GM23338 (cell line): ENCODE data around the gene PPTC7. TPM values are rescaled to one million over a fixed set of nuclear protein-coding genes. Genes with fewer than 3 reads are reported as not detected.

ENCODE experiments used
- ATAC-seq: fragments of 200-7000 bp; cut with Tn5 transposase; 3 replicates; pipeline ENCODE4 v1.9.1; 2020
- DNase-seq: peaks from one replicate; pipeline ENCODE4 v3.0.0-alpha.2; 2015; ENCODE audit warnings: low spot score
- H2AFZ ChIP-seq: fragments of 200-600 bp; sonication (generic); 2 replicates; pipeline ENCODE4 v1.8.0; 2016; ENCODE audit warnings: antibody characterized with exemption, mild to moderate bottlenecking, moderate library complexity
- H3F3A ChIP-seq: fragments of 200-600 bp; sonication (generic); replicated peaks from 2 replicates; pipeline ENCODE4 v1.8.0; 2017; ENCODE audit warnings: antibody characterized with exemption, mixed run types, low read depth
- H3K27ac ChIP-seq: fragments of 200-600 bp; sonication (generic); 2 replicates; pipeline ENCODE4 v1.6.1; 2016; ENCODE audit warnings: low read depth
- H3K27me3 ChIP-seq: fragments of 200-600 bp; sonication (generic); 2 replicates; pipeline ENCODE4 v1.8.0; 2016; ENCODE audit warnings: mild to moderate bottlenecking, mixed run types, moderate library complexity; ENCODE audit not compliant: insufficient read depth
- H3K36me3 ChIP-seq: fragments of 200-600 bp; sonication (generic); 2 replicates; pipeline ENCODE4 v1.8.0; 2016; ENCODE audit warnings: mild to moderate bottlenecking; ENCODE audit not compliant: insufficient read depth
- H3K4me1 ChIP-seq: fragments of 200-600 bp; sonication (generic); 2 replicates; pipeline ENCODE4 v1.8.0; 2016; ENCODE audit warnings: mild to moderate bottlenecking, moderate library complexity; ENCODE audit not compliant: insufficient read depth
- H3K4me2 ChIP-seq: fragments of 200-600 bp; sonication (generic); 2 replicates; pipeline ENCODE4 v1.7.1; 2017; ENCODE audit warnings: mixed run types
- H3K4me3 ChIP-seq: fragments of 200-600 bp; sonication (generic); 2 replicates; pipeline ENCODE4 v1.6.1; 2016; ENCODE audit warnings: mixed run types
- H3K79me2 ChIP-seq: fragments of 200-600 bp; sonication (generic); replicated peaks from 2 replicates; pipeline ENCODE4 v1.8.0; 2017; ENCODE audit warnings: mild to moderate bottlenecking; ENCODE audit not compliant: insufficient read depth
- H3K9me2 ChIP-seq: fragments of 200-600 bp; sonication (generic); 2 replicates; pipeline ENCODE4 v1.8.0; 2017; ENCODE audit not compliant: insufficient read depth
- H4K20me1 ChIP-seq: fragments of 200-600 bp; sonication (generic); replicated peaks from 2 replicates; pipeline ENCODE4 v1.8.0; 2017; ENCODE audit warnings: mild to moderate bottlenecking; ENCODE audit not compliant: insufficient read depth
- H3K27ac Mint-ChIP-seq: 2 replicates; pipeline ENCODE4 v1.8.0; 2020; ENCODE audit warnings: inconsistent platforms, mild to moderate bottlenecking, moderate library complexity, mixed read lengths
- H3K27me3 Mint-ChIP-seq: 3 replicates; pipeline ENCODE4 v1.8.0; 2022; ENCODE audit warnings: low read depth, mild to moderate bottlenecking, moderate library complexity, mixed read lengths, inconsistent platforms; ENCODE audit not compliant: insufficient read depth, poor library complexity
- H3K36me3 Mint-ChIP-seq: 3 replicates; pipeline ENCODE4 v1.8.0; 2021; ENCODE audit warnings: low read depth, mild to moderate bottlenecking, inconsistent platforms, moderate library complexity, mixed read lengths
- H3K4me1 Mint-ChIP-seq: 3 replicates; pipeline ENCODE4 v1.8.0; 2020; ENCODE audit warnings: mild to moderate bottlenecking, inconsistent platforms, mixed read lengths
- H3K4me3 Mint-ChIP-seq: 3 replicates; pipeline ENCODE4 v1.8.0; 2021; ENCODE audit warnings: moderate library complexity, mild to moderate bottlenecking, inconsistent platforms, mixed read lengths
- H3K9me3 Mint-ChIP-seq: 3 replicates; pipeline ENCODE4 v1.8.0; 2020; ENCODE audit warnings: moderate library complexity, mild to moderate bottlenecking, inconsistent platforms, mixed read lengths
- CREB1 ChIP-seq: fragments of 250-450 bp; sonication (Bioruptor Pico); IDR thresholded peaks from 2 replicates; pipeline ENCODE4 v1.5.0; 2020; ENCODE audit warnings: low read depth, mild to moderate bottlenecking, moderate library complexity
- CTCF ChIP-seq, 2 experiments: fragments of 200-600 bp in 1 of 2; sonication (generic) in 1 of 2; conservative IDR thresholded peaks; 2 replicates each; pipeline versions ENCODE4 v1.5.1 to v1.6.1; 2016 to 2017; ENCODE audit warnings: antibody characterized with exemption in 2 of 2, low read depth in 2 of 2, mild to moderate bottlenecking in 2 of 2, moderate library complexity in 1 of 2
- ETS1 ChIP-seq: IDR thresholded peaks from 2 replicates; pipeline ENCODE4 v1.6.1; 2016; ENCODE audit warnings: antibody characterized with exemption
- EZH2 ChIP-seq: fragments of 200-600 bp; sonication (generic); IDR thresholded peaks from one replicate; pipeline ENCODE4 v1.8.0; 2017; ENCODE audit warnings: antibody characterized with exemption, mild to moderate bottlenecking, low read depth; ENCODE audit not compliant: unreplicated experiment
- EZH2phosphoT487 ChIP-seq: fragments of 200-600 bp; sonication (generic); IDR thresholded peaks from one replicate; pipeline ENCODE4 v1.8.1; 2018; ENCODE audit warnings: antibody characterized with exemption; ENCODE audit not compliant: unreplicated experiment
- JUNB ChIP-seq: IDR thresholded peaks from one replicate; pipeline ENCODE4 v1.6.1; 2016; ENCODE audit warnings: antibody characterized with exemption; ENCODE audit not compliant: unreplicated experiment
- NANOG ChIP-seq: IDR thresholded peaks from 2 replicates; pipeline ENCODE4 v1.6.1; 2016; ENCODE audit warnings: antibody characterized with exemption, borderline replicate concordance
- POLR2AphosphoS5 ChIP-seq: IDR thresholded peaks from 2 replicates; pipeline ENCODE4 v1.6.1; 2016; ENCODE audit warnings: antibody characterized with exemption, low read depth
- ZNF114 ChIP-seq: fragments of 250-450 bp; sonication (Bioruptor Pico); IDR thresholded peaks from 2 replicates; pipeline ENCODE4 v1.5.0; 2020; ENCODE audit warnings: mild to moderate bottlenecking, moderate library complexity
- ZNF331 ChIP-seq: fragments of 250-450 bp; sonication (Bioruptor Pico); IDR thresholded peaks from 2 replicates; pipeline ENCODE4 v1.5.0; 2020; ENCODE audit warnings: low read depth, mild to moderate bottlenecking, moderate library complexity
- polyA plus RNA-seq: library from polyadenylated mRNA; unstranded; fragments of >200 nt; fragmentation: Nextera tagmentation; extraction: Ambion mirVana; gene quantifications from 2 replicates; pipeline ENCODE4 v1.2.1, GENCODE V29; 2016
- total RNA-seq: library from RNA; depleted of rRNA; stranded (reverse); fragments of >200 nt; shearing (Covaris generic); gene quantifications from 2 replicates; pipeline ENCODE4 v1.2.3, GENCODE V29; 2014
- TF ChIP-seq, protein P1 (sequence below): IDR thresholded peaks from one replicate; pipeline ENCODE4 v1.6.1; 2018; ENCODE audit warnings: antibody characterized with exemption; ENCODE audit not compliant: unreplicated experiment

Gene PPTC7
- total and polyA plus RNA-seq, 2 experiments from 2014 or later: 7.5 to 17.5 TPM

- peaks cover 19% of the 10 kb centered on the region for H3K9me3 Mint-ChIP-seq
- H3K27me3 Mint-ChIP-seq: peaks cover 22% of the 10 kb centered on the region
- no peak overlapping the region for H3K27ac Mint-ChIP-seq
- H3K27me3 ChIP-seq: peaks cover 19% of the 10 kb centered on the region
- DNase-seq (no peak), ATAC-seq (no peak)
- no peak overlapping the region for H2AFZ ChIP-seq
- H3K79me2 ChIP-seq: peaks cover 25% of the 10 kb centered on the region
- H3K36me3 ChIP-seq: no peaks in the 10 kb centered on the region
- no peaks in the 10 kb centered on the region for H3F3A ChIP-seq
- H3K4me1 ChIP-seq: peaks cover 6% of the 10 kb centered on the region; the same call in 1 of the 2 replicates
- H3K36me3 Mint-ChIP-seq: peaks cover 11% of the 10 kb centered on the region; the same call in 2 of the 3 replicates
- no peak overlapping the region for H3K27ac ChIP-seq
- peaks cover 10% of the 10 kb centered on the region for H3K9me2 ChIP-seq
- H4K20me1 ChIP-seq: no peaks in the 10 kb centered on the region
- H3K4me3 ChIP-seq: no peak overlapping the region
- H3K4me2 ChIP-seq: no peak overlapping the region
- no peak overlapping the region for H3K4me3 Mint-ChIP-seq
- TF ChIP-seq ZNF331 (no peak), CTCF (conservative IDR thresholded peaks at IDR 0.05; ENCODE audit: low read depth in 2 of 2) (no peak), EZH2 (no peak)
- H3K4me1 Mint-ChIP-seq: peaks cover 6% of the 10 kb centered on the region
Observed at GRCh38 chr12:110503432-110503831, 79.7 kb downstream of the PPTC7 start.

DNA sequence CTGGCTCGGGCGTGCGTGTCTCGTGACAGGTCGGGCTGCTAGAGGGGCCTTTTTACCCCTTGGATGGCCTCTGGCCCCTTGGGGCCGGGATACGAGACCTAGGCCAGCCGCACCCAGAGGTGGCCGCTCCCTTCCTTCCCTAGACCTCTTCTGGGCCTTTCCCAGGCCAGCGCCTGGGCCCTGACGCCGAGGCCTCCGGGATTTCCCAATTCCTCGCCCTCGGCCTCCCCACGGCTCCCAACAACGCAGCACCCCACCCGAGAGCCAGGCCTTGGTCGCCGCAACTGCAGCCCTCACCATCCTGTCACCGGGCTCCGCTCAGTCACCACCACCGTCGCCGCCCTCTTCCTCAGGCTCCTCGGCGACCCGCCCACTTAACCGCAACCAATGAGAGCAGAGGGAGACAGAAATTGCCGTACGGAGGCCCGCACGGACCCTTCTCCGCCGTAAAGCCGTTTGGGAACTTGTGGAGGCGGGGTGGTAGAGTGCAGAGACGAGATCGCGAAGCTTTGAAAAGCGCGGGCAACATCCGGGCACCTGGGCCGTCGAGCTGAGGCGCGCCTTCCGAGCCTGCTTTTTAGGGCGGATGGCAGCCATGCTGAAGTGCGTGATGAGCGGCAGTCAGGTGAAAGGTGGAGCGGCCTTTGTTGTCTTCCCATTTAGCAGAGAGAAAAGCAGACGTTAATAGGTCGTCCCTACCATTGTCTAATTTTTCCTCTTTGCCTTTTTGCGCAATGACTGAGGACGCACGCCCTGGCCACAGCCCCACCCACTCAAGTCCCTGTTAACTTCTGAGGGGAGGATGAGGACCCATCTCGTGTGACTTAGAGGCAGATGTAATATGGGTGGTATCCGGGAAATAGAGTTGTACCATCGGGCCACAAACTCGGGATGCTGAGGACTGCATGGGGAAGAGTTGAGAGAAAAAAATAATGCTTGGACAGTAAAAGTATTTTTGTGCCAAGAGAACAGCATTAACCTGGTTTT, 81.1 kb downstream of the PPTC7 start, which contains the start of the genes RAD9B and VPS29:
Gene RAD9B, plus strand, starts transcription at position 580 of the 987 bp plus-strand sequence. Its CDS starts 7 bp downstream, at position 587.
Gene VPS29, minus strand, starts transcription at position 360 of the 987 bp plus-strand sequence. Its CDS starts 60 bp downstream, at position 300.
- peaks cover 19% of the 10 kb centered on the region for H3K9me3 Mint-ChIP-seq

More for the DNA sequence above, 81.1 kb downstream of the PPTC7 start, which contains the start of the genes RAD9B and VPS29:
- peak within 1 kb of the TSS; percentile 81 for H2AFZ ChIP-seq
- H3K27me3 Mint-ChIP-seq: peaks cover 20% of the 10 kb centered on the region
- no peaks in the 10 kb centered on the region for H3F3A ChIP-seq
- TF ChIP-seq NANOG: no peak; the same call in 1 of the 2 replicates
- peak; percentile 66 for TF ChIP-seq CREB1
- TF ChIP-seq CTCF (conservative IDR thresholded peaks at IDR 0.05; ENCODE audit: low read depth in 2 of 2): no peak
- 0 out of 2 replicates have a peak, but pooled peaks have one; percentile 33 for TF ChIP-seq ZNF331
- TF ChIP-seq, protein P1, sequence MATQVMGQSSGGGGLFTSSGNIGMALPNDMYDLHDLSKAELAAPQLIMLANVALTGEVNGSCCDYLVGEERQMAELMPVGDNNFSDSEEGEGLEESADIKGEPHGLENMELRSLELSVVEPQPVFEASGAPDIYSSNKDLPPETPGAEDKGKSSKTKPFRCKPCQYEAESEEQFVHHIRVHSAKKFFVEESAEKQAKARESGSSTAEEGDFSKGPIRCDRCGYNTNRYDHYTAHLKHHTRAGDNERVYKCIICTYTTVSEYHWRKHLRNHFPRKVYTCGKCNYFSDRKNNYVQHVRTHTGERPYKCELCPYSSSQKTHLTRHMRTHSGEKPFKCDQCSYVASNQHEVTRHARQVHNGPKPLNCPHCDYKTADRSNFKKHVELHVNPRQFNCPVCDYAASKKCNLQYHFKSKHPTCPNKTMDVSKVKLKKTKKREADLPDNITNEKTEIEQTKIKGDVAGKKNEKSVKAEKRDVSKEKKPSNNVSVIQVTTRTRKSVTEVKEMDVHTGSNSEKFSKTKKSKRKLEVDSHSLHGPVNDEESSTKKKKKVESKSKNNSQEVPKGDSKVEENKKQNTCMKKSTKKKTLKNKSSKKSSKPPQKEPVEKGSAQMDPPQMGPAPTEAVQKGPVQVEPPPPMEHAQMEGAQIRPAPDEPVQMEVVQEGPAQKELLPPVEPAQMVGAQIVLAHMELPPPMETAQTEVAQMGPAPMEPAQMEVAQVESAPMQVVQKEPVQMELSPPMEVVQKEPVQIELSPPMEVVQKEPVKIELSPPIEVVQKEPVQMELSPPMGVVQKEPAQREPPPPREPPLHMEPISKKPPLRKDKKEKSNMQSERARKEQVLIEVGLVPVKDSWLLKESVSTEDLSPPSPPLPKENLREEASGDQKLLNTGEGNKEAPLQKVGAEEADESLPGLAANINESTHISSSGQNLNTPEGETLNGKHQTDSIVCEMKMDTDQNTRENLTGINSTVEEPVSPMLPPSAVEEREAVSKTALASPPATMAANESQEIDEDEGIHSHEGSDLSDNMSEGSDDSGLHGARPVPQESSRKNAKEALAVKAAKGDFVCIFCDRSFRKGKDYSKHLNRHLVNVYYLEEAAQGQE: no peak
- TF ChIP-seq POLR2AphosphoS5: peak; percentile 88
- no peak for TF ChIP-seq EZH2phosphoT487
- TF ChIP-seq EZH2: no peak
- TF ChIP-seq ZNF114: peak; percentile 68; the same call in 1 of the 2 replicates
- no peak for TF ChIP-seq JUNB
- peak; percentile 51; the same call in 1 of the 2 replicates for TF ChIP-seq ETS1
- 0 out of 2 replicates have a peak, but pooled peaks cover 2% of the 10 kb centered on the region for H4K20me1 ChIP-seq
- H3K4me3 Mint-ChIP-seq: peak within 1 kb of the TSS; percentile 99
- H3K27ac Mint-ChIP-seq: peak within 1 kb of the TSS; percentile 94
- peak within 1 kb of the TSS; percentile 76 for H3K4me3 ChIP-seq
- ATAC-seq: peak; percentile 98
- H3K27ac ChIP-seq: 0 out of 2 replicates have a peak within 1 kb of the TSS, but pooled peaks have one; percentile 1
- peaks cover 19% of the 10 kb centered on the region for H3K27me3 ChIP-seq
- H3K4me1 ChIP-seq: peaks cover 6% of the 10 kb centered on the region; the same call in 1 of the 2 replicates
- peak within 1 kb of the TSS; percentile 75 for H3K4me2 ChIP-seq
- DNase-seq: peak; percentile 99
- H3K36me3 Mint-ChIP-seq: peaks cover 11% of the 10 kb centered on the region; the same call in 2 of the 3 replicates
- H3K4me1 Mint-ChIP-seq: peaks cover 6% of the 10 kb centered on the region
- H3K79me2 ChIP-seq: peaks cover 30% of the 10 kb centered on the region
- peaks cover 10% of the 10 kb centered on the region for H3K9me2 ChIP-seq
- no peaks in the 10 kb centered on the region for H3K36me3 ChIP-seq
